Measurements from ENCODE around the gene PPP1R12B.
A peak's percentile ranks its signal among the peaks of the same experiment; 100 is the strongest.

The PPP1R12B gene, protein sequence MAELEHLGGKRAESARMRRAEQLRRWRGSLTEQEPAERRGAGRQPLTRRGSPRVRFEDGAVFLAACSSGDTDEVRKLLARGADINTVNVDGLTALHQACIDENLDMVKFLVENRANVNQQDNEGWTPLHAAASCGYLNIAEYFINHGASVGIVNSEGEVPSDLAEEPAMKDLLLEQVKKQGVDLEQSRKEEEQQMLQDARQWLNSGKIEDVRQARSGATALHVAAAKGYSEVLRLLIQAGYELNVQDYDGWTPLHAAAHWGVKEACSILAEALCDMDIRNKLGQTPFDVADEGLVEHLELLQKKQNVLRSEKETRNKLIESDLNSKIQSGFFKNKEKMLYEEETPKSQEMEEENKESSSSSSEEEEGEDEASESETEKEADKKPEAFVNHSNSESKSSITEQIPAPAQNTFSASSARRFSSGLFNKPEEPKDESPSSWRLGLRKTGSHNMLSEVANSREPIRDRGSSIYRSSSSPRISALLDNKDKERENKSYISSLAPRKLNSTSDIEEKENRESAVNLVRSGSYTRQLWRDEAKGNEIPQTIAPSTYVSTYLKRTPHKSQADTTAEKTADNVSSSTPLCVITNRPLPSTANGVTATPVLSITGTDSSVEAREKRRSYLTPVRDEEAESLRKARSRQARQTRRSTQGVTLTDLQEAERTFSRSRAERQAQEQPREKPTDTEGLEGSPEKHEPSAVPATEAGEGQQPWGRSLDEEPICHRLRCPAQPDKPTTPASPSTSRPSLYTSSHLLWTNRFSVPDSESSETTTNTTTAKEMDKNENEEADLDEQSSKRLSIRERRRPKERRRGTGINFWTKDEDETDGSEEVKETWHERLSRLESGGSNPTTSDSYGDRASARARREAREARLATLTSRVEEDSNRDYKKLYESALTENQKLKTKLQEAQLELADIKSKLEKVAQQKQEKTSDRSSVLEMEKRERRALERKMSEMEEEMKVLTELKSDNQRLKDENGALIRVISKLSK

GRCh38 chr1:202348509-202349205 is at the start of gene PPP1R12B:
Gene PPP1R12B (plus strand): TSS chr1:202348699. CDS start chr1:202348852, 153 bp downstream.
- in situ Hi-C loops (cut with MboI; ENCODE audit: low pct_unique_long_range_greater_than_20kb, low sequenced_read_pairs, unreplicated experiment): no loop called here
- TF ChIP-seq CTCF (IDR thresholded peaks at IDR 0.05; ENCODE audit: extremely low read depth, insufficient read depth, missing control alignments): no peak
- DNase-seq (ENCODE audit: low spot score): peak; percentile 88

GRCh38 chr1:202302166-202302565 is 46.3 kb upstream of the PPP1R12B start:
- TF ChIP-seq CTCF (IDR thresholded peaks at IDR 0.05; ENCODE audit: extremely low read depth, insufficient read depth, missing control alignments): no peak
- in situ Hi-C loops (cut with MboI; ENCODE audit: low pct_unique_long_range_greater_than_20kb, low sequenced_read_pairs, unreplicated experiment): no loop called here
- no peak for DNase-seq (ENCODE audit: low spot score)

GRCh38 chr1:202304375-202304774 is 44.1 kb upstream of the PPP1R12B start:
- in situ Hi-C loops (cut with MboI; ENCODE audit: low pct_unique_long_range_greater_than_20kb, low sequenced_read_pairs, unreplicated experiment): no loop called here
- DNase-seq (ENCODE audit: low spot score): no peak
- no peak for TF ChIP-seq CTCF (IDR thresholded peaks at IDR 0.05; ENCODE audit: extremely low read depth, insufficient read depth, missing control alignments)

DNA sequence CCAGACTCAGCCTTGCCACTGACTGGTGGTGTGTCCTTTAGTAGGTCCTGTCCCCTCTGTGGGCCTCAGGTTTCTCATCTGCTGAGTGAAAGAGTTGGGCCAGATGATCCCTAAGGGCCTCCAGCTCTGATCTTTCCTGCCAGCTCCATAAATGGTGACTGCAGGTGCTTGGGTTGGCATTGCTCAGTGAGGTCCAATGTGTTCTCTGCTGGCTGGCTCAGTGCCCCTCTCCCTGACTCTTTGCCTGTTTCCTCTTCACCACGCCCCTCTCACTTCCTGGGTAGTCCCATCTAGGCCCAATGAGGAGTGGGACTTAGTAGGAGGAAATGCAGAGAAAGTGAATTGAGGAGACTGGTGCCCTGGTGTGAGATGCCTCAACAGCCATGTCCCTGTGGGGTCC is 43.3 kb upstream of the PPP1R12B start:
- DNase-seq (ENCODE audit: low spot score): no peak
- TF ChIP-seq CTCF (IDR thresholded peaks at IDR 0.05; ENCODE audit: extremely low read depth, insufficient read depth, missing control alignments): no peak
- in situ Hi-C loops (cut with MboI; ENCODE audit: low pct_unique_long_range_greater_than_20kb, low sequenced_read_pairs, unreplicated experiment): no loop called here

- no peak for TF ChIP-seq CTCF (IDR thresholded peaks at IDR 0.05; ENCODE audit: extremely low read depth, insufficient read depth, missing control alignments)
- in situ Hi-C loops (cut with MboI; ENCODE audit: low pct_unique_long_range_greater_than_20kb, low sequenced_read_pairs, unreplicated experiment): no loop called here
- DNase-seq (ENCODE audit: low spot score): no peak
Measured at GRCh38 chr1:202306535-202307345, 41.8 kb upstream of the PPP1R12B start.

Data from GM13977 (cell line).